A673 (cell line): Measurements from ENCODE around the gene TAGAP.

Source experiments
- CTCF ChIP-seq: fragments of 300-800, 200-600 bp; sonication (generic); conservative IDR thresholded peaks from 2 replicates; pipeline ENCODE4 v1.5.1; 2017; ENCODE audit warnings: low read depth, mild to moderate bottlenecking, antibody characterized with exemption, low read length, moderate library complexity, mixed read lengths
- EZH2 ChIP-seq: fragments of 200-600 bp; sonication (generic); IDR thresholded peaks from 2 replicates; pipeline ENCODE4 v1.6.1; 2017; ENCODE audit warnings: borderline replicate concordance, low read depth, mild to moderate bottlenecking, mixed read lengths, antibody characterized with exemption, low read length; ENCODE audit not compliant: poor library complexity, severe bottlenecking

GRCh38 chr6:159084493-159085091, 39.8 kb upstream of the TAGAP start:
- no peak for TF ChIP-seq CTCF
- TF ChIP-seq EZH2, result no peak
